ENCODE measurements around the gene BDH2.

BDH2 gene

GRCh38 chr4:103099691-103100392 lies at the start of gene BDH2:
TSS of gene BDH2 (minus strand) at chr4:103099834. CDS start at chr4:103096254, 3,580 bp downstream.
- DNase-seq, result peak; percentile 56

GRCh38 chr4:103144926-103145325 lies 45.3 kb upstream of the BDH2 start:
- no peak for DNase-seq

GRCh38 chr4:103137446-103137827 lies 37.8 kb upstream of the BDH2 start:
- no peak for DNase-seq

- DNase-seq, result no peak
These were observed 37.2 kb upstream of the BDH2 start for GRCh38 chr4:103136671-103137445.

GRCh38 chr4:103129174-103129573 lies 29.5 kb upstream of the BDH2 start:
- no peak for DNase-seq

GRCh38 chr4:103126126-103126525 lies 26.5 kb upstream of the BDH2 start:
- no peak for DNase-seq

- no peak for DNase-seq
These were observed 23.5 kb upstream of the BDH2 start for GRCh38 chr4:103123114-103123513.

GRCh38 chr4:103118166-103118565 lies 18.5 kb upstream of the BDH2 start:
- no peak for DNase-seq

- DNase-seq, result no peak
These were observed 12.0 kb upstream of the BDH2 start for GRCh38 chr4:103111598-103111997.

- DNase-seq, result no peak
These were observed 8.9 kb upstream of the BDH2 start for GRCh38 chr4:103108542-103108941.

- no peak for DNase-seq
These were observed 6.1 kb upstream of the BDH2 start for GRCh38 chr4:103105558-103106356.

GRCh38 chr4:103104886-103105285 lies 5.3 kb upstream of the BDH2 start:
- DNase-seq, result no peak

GRCh38 chr4:103100691-103101090 lies 1.1 kb upstream of the BDH2 start:
- DNase-seq, result no peak

- DNase-seq, result no peak
These were observed 736 bp downstream of the BDH2 start for GRCh38 chr4:103098756-103099440.

GRCh38 chr4:103098341-103098740 lies 1.3 kb downstream of the BDH2 start:
- no peak for DNase-seq

GRCh38 chr4:103097112-103097511 lies 2.5 kb downstream of the BDH2 start:
- no peak for DNase-seq

- DNase-seq, result no peak
These were observed 4.6 kb downstream of the BDH2 start for GRCh38 chr4:103095080-103095479.

- DNase-seq, result no peak
These were observed 7.4 kb downstream of the BDH2 start for GRCh38 chr4:103092245-103092644.

- DNase-seq, result peak; percentile 1
These were observed 7.9 kb downstream of the BDH2 start for GRCh38 chr4:103091601-103092223.

- no peak for DNase-seq
These were observed 10.2 kb downstream of the BDH2 start for GRCh38 chr4:103089481-103089880.

GRCh38 chr4:103086551-103086950 lies 13.1 kb downstream of the BDH2 start:
- DNase-seq, result no peak

GRCh38 chr4:103085555-103086196 lies 14.0 kb downstream of the BDH2 start:
- no peak for DNase-seq

All from DMS79 treated with DMSO at 0.1 percent for 48 hours (cell line).